HepG2 (cell line): ENCODE results near the gene RAD23A. TPM values are rescaled to one million over a fixed set of nuclear protein-coding genes. Genes with fewer than 3 reads are reported as not detected.

Experiments
- AGO2 ChIP-seq: fragments of 200-400 bp; formaldehyde crosslinking; optimal IDR thresholded peaks from 2 replicates; pipeline ENCODE3; 2017; ENCODE audit warnings: mild to moderate bottlenecking, low read depth, low read length, moderate library complexity
- CAMTA2 ChIP-seq: sonication (generic); formaldehyde crosslinking; IDR thresholded peaks from 2 replicates; pipeline ENCODE4 v1.4.0; 2020; ENCODE audit warnings: mild to moderate bottlenecking, missing genetic modification reagents, borderline replicate concordance
- HHEX ChIP-seq: IDR thresholded peaks from 2 replicates; pipeline ENCODE4 v1.6.1; 2016; ENCODE audit warnings: control low read depth
- PHF5A ChIP-seq: IDR thresholded peaks from one replicate; pipeline ENCODE4 v1.6.1; 2018; ENCODE audit warnings: low read depth, missing genetic modification reagents; ENCODE audit not compliant: unreplicated experiment
- POLR2AphosphoS2 ChIP-seq: IDR thresholded peaks from 2 replicates; pipeline ENCODE4 v1.6.1; 2011; ENCODE audit warnings: low read depth, low read length, improper control_type of control experiment
- PRMT3 ChIP-seq: sonication (generic); formaldehyde crosslinking; IDR thresholded peaks from 2 replicates; pipeline ENCODE4 v1.8.1; 2022; ENCODE audit warnings: low read depth, mild to moderate bottlenecking, moderate library complexity, missing genetic modification reagents, borderline replicate concordance
- RBM39 ChIP-seq: fragments of 200-400 bp; formaldehyde crosslinking; IDR thresholded peaks from one replicate; pipeline ENCODE4 v1.6.1; 2018; ENCODE audit warnings: antibody characterized with exemption, mild to moderate bottlenecking, low read depth, low read length; ENCODE audit not compliant: poor library complexity, severe bottlenecking
- SOX6 ChIP-seq, 2 experiments: fragments of 450-650 bp in 1 of 2; sonication (generic) in 1 of 2; formaldehyde crosslinking in 1 of 2; IDR thresholded peaks; 2 replicates each; pipeline versions ENCODE4 v1.4.0 to v1.6.1; 2017 to 2020; ENCODE audit warnings: antibody characterized with exemption in 1 of 2, mild to moderate bottlenecking in 1 of 2, missing genetic modification reagents in 1 of 2
- TEAD3 ChIP-seq: optimal IDR thresholded peaks from 2 replicates; pipeline ENCODE3; 2016; ENCODE audit warnings: borderline replicate concordance
- U2AF2 ChIP-seq: fragments of 200-400 bp; formaldehyde crosslinking; IDR thresholded peaks from 2 replicates; pipeline ENCODE4 v1.6.1; 2017; ENCODE audit warnings: low read depth, mild to moderate bottlenecking, low read length
- ZNF570 ChIP-seq: sonication (generic); formaldehyde crosslinking; IDR thresholded peaks from 2 replicates; pipeline ENCODE4 v1.4.0; 2020; ENCODE audit warnings: mild to moderate bottlenecking, missing genetic modification reagents, borderline replicate concordance
- ZNF749 ChIP-seq: sonication (generic); formaldehyde crosslinking; IDR thresholded peaks from 2 replicates; pipeline ENCODE4 v1.8.0; 2022; ENCODE audit warnings: mild to moderate bottlenecking, missing genetic modification reagents, moderate library complexity, borderline replicate concordance
- ZNF75D ChIP-seq: sonication (generic); formaldehyde crosslinking; IDR thresholded peaks from 2 replicates; pipeline ENCODE4 v1.8.1; 2023; ENCODE audit warnings: missing genetic modification reagents, mild to moderate bottlenecking, borderline replicate concordance
- polyA plus RNA-seq, 8 experiments: library from polyadenylated mRNA; depleted of rRNA in 3 of 8; stranded (reverse) in 7 of 8; unstranded in 1 of 8; fragments of >200 nt; fragmentation: Illumina TruSeq in 4 of 8; extraction: Trizol in 4 of 8; gene quantifications; 2 replicates each; pipeline versions ENCODE4 v1.2.1 to v1.2.3, GENCODE V29; 2011 to 2016; ENCODE audit warnings: low read depth in 4 of 8, missing spikeins in 1 of 8, mixed read lengths in 1 of 8; ENCODE audit not compliant: insufficient read depth in 1 of 8
- total RNA-seq, 5 experiments: library from RNA; depleted of rRNA; stranded (reverse); fragments of >200 nt; fragmentation: Illumina TruSeq; extraction: Trizol; gene quantifications; 2 replicates each; pipeline ENCODE4 v1.2.3, GENCODE V29; 2016; ENCODE audit warnings: low read depth in 1 of 5
- TF ChIP-seq, protein P1 (sequence below): sonication (generic); formaldehyde crosslinking; IDR thresholded peaks from 2 replicates; pipeline ENCODE4 v1.4.0; 2020; ENCODE audit warnings: mild to moderate bottlenecking, missing genetic modification reagents
- TF ChIP-seq, protein P2 (sequence below): sonication (generic); formaldehyde crosslinking; IDR thresholded peaks from 2 replicates; pipeline ENCODE4 v1.4.0; 2020; ENCODE audit warnings: missing genetic modification reagents
- TF ChIP-seq, protein P3 (sequence below): sonication (generic); formaldehyde crosslinking; IDR thresholded peaks from 2 replicates; pipeline ENCODE4 v1.8.1; 2023; ENCODE audit warnings: mild to moderate bottlenecking, missing genetic modification reagents
- TF ChIP-seq, protein P4 (sequence below): sonication (generic); formaldehyde crosslinking; IDR thresholded peaks from 2 replicates; pipeline ENCODE4 v1.5.1; 2020; ENCODE audit warnings: missing genetic modification reagents, mild to moderate bottlenecking, borderline replicate concordance
- TF ChIP-seq, protein P5 (sequence below): sonication (generic); formaldehyde crosslinking; IDR thresholded peaks from 2 replicates; pipeline ENCODE4 v1.4.0; 2020; ENCODE audit warnings: low read depth, mild to moderate bottlenecking, missing genetic modification reagents
- TF ChIP-seq, protein P6 (sequence below): sonication (generic); formaldehyde crosslinking; IDR thresholded peaks from 2 replicates; pipeline ENCODE4 v1.4.0; 2020; ENCODE audit warnings: mild to moderate bottlenecking, missing genetic modification reagents

RAD23A gene
- total and polyA plus RNA-seq, 2 of the 13 experiments (the other 11 are each of a cell fraction or from before 2014, with no cell fraction given): 42.5 to 54.2 TPM

DNA sequence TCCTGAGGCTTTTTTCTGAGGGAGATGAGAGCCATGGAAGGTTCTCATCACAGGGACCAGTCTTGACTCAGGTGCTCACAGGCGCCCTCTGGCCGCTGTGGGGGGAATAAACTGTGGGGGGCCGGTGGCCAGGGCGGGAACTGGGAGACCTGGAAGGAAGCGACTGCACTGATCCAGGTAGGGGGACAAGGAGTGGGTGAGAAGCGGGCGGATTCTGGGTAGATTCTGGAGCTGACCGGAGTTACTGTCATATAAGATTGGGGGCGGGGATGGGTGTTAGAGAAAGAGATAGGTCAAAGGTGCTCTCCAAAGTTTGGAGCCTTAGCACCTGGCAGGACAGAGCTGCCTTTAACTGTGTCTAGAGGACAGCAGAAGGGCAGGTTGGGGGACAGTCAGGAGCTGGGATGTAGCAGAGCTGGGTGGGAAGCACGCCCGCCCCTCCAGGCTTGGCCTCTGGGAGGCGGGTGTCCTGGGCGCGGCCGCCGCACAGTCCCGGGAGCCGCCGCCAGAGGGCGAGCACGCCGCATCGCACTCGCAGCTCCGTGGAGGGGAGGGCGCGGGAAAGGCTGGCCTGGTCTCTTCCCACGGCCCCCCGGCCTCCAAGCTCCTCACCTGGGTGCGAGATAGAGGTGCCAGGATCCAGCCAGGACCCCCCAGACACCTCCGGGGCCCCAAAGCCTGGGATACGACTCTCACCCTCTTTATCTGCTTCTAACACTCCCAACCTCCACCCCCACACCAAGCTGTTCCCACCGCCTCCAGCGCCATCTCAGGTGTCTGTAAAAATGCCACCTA lies 19.6 kb downstream of the RAD23A start (continued):
- TF ChIP-seq, protein P1, sequence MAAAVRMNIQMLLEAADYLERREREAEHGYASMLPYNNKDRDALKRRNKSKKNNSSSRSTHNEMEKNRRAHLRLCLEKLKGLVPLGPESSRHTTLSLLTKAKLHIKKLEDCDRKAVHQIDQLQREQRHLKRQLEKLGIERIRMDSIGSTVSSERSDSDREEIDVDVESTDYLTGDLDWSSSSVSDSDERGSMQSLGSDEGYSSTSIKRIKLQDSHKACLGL (CRISPR knock-in tag): no peak
- TF ChIP-seq, protein P2, sequence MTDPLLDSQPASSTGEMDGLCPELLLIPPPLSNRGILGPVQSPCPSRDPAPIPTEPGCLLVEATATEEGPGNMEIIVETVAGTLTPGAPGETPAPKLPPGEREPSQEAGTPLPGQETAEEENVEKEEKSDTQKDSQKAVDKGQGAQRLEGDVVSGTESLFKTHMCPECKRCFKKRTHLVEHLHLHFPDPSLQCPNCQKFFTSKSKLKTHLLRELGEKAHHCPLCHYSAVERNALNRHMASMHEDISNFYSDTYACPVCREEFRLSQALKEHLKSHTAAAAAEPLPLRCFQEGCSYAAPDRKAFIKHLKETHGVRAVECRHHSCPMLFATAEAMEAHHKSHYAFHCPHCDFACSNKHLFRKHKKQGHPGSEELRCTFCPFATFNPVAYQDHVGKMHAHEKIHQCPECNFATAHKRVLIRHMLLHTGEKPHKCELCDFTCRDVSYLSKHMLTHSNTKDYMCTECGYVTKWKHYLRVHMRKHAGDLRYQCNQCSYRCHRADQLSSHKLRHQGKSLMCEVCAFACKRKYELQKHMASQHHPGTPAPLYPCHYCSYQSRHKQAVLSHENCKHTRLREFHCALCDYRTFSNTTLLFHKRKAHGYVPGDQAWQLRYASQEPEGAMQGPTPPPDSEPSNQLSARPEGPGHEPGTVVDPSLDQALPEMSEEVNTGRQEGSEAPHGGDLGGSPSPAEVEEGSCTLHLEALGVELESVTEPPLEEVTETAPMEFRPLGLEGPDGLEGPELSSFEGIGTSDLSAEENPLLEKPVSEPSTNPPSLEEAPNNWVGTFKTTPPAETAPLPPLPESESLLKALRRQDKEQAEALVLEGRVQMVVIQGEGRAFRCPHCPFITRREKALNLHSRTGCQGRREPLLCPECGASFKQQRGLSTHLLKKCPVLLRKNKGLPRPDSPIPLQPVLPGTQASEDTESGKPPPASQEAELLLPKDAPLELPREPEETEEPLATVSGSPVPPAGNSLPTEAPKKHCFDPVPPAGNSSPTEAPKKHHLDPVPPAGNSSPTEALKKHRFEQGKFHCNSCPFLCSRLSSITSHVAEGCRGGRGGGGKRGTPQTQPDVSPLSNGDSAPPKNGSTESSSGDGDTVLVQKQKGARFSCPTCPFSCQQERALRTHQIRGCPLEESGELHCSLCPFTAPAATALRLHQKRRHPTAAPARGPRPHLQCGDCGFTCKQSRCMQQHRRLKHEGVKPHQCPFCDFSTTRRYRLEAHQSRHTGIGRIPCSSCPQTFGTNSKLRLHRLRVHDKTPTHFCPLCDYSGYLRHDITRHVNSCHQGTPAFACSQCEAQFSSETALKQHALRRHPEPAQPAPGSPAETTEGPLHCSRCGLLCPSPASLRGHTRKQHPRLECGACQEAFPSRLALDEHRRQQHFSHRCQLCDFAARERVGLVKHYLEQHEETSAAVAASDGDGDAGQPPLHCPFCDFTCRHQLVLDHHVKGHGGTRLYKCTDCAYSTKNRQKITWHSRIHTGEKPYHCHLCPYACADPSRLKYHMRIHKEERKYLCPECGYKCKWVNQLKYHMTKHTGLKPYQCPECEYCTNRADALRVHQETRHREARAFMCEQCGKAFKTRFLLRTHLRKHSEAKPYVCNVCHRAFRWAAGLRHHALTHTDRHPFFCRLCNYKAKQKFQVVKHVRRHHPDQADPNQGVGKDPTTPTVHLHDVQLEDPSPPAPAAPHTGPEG (CRISPR knock-in tag): no peak
- TF ChIP-seq, protein P3, sequence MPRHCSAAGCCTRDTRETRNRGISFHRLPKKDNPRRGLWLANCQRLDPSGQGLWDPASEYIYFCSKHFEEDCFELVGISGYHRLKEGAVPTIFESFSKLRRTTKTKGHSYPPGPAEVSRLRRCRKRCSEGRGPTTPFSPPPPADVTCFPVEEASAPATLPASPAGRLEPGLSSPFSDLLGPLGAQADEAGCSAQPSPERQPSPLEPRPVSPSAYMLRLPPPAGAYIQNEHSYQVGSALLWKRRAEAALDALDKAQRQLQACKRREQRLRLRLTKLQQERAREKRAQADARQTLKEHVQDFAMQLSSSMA (CRISPR knock-in tag): no peak
- TF ChIP-seq, protein P4, sequence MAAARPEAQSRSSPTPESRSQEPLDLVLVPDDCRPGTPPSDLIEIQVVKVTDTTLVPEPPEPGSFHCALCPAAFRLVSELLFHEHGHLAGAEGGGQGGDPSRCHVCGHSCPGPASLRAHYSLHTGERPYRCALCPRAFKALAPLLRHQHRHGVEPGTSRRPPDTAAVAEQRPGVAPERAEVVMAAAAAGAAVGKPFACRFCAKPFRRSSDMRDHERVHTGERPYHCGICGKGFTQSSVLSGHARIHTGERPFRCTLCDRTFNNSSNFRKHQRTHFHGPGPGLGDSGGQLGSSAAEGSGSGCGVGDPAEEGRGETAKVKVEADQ (CRISPR knock-in tag): no peak
- TF ChIP-seq ZNF75D (CRISPR knock-in tag) (no peak), ZNF749 (CRISPR knock-in tag) (no peak), SOX6 (IDR thresholded peaks at IDR 0.05) (no peak), SOX6 (CRISPR knock-in tag; IDR thresholded peaks at IDR 0.05) (peak; percentile 32), CAMTA2 (CRISPR knock-in tag) (no peak), TEAD3 (CRISPR knock-in tag) (peak; percentile 44), ZNF570 (CRISPR knock-in tag) (no peak), HHEX (CRISPR knock-in tag) (no peak), AGO2 (no peak), RBM39 (peak; percentile 81), POLR2AphosphoS2 (no peak), U2AF2 (no peak), PRMT3 (no peak), PHF5A (CRISPR knock-in tag) (no peak)
- TF ChIP-seq, protein P5, sequence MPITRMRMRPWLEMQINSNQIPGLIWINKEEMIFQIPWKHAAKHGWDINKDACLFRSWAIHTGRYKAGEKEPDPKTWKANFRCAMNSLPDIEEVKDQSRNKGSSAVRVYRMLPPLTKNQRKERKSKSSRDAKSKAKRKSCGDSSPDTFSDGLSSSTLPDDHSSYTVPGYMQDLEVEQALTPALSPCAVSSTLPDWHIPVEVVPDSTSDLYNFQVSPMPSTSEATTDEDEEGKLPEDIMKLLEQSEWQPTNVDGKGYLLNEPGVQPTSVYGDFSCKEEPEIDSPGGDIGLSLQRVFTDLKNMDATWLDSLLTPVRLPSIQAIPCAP (CRISPR knock-in tag): no peak
- TF ChIP-seq, protein P6, sequence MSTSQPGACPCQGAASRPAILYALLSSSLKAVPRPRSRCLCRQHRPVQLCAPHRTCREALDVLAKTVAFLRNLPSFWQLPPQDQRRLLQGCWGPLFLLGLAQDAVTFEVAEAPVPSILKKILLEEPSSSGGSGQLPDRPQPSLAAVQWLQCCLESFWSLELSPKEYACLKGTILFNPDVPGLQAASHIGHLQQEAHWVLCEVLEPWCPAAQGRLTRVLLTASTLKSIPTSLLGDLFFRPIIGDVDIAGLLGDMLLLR (CRISPR knock-in tag): no peak
